GM18868 (cell line): ENCODE data around the gene LMTK2.
A peak's percentile ranks its signal among the peaks of the same experiment; 100 is the strongest.

Source experiments
- ATAC-seq: cut with Tn5 transposase; IDR thresholded peaks from one replicate; pipeline ENCODE4 v1.9.1; 2021; ENCODE audit warnings: mild to moderate bottlenecking, moderate library complexity; ENCODE audit not compliant: unreplicated experiment

Gene LMTK2

GRCh38 chr7:98135984-98136383 is 29.3 kb downstream of the LMTK2 start:
- no peak for ATAC-seq

GRCh38 chr7:98136423-98136822 is 29.8 kb downstream of the LMTK2 start:
- no peak for ATAC-seq

- ATAC-seq = no peak
Observed at GRCh38 chr7:98137134-98137825, 30.6 kb downstream of the LMTK2 start.

GRCh38 chr7:98137826-98138151 is 31.1 kb downstream of the LMTK2 start:
- ATAC-seq = peak; percentile 88

GRCh38 chr7:98138672-98139071 is 32.0 kb downstream of the LMTK2 start:
- ATAC-seq = no peak

GRCh38 chr7:98142658-98143057 is 36.0 kb downstream of the LMTK2 start:
- ATAC-seq = no peak

- ATAC-seq = no peak
Observed at GRCh38 chr7:98148607-98149006, 41.9 kb downstream of the LMTK2 start.

- no peak for ATAC-seq
Observed at GRCh38 chr7:98149116-98149692, 42.5 kb downstream of the LMTK2 start.

GRCh38 chr7:98151884-98152283 is 45.2 kb downstream of the LMTK2 start:
- ATAC-seq = no peak

- ATAC-seq = no peak
Observed at GRCh38 chr7:98156700-98157099, 50.0 kb downstream of the LMTK2 start.

GRCh38 chr7:98157761-98158160 is 51.1 kb downstream of the LMTK2 start:
- no peak for ATAC-seq

GRCh38 chr7:98162758-98163157 is 56.1 kb downstream of the LMTK2 start:
- peak; percentile 66 for ATAC-seq

- ATAC-seq = no peak
Observed at GRCh38 chr7:98163269-98163668, 56.6 kb downstream of the LMTK2 start.

GRCh38 chr7:98163704-98164494 is 57.2 kb downstream of the LMTK2 start:
- ATAC-seq = no peak

GRCh38 chr7:98165827-98166667 is 59.4 kb downstream of the LMTK2 start:
- peak; percentile 82 for ATAC-seq

- ATAC-seq = no peak
Observed at GRCh38 chr7:98166668-98166970, 60.0 kb downstream of the LMTK2 start.

- no peak for ATAC-seq
Observed at GRCh38 chr7:98167653-98168052, 61.0 kb downstream of the LMTK2 start.

GRCh38 chr7:98168181-98168903 is 61.7 kb downstream of the LMTK2 start:
- ATAC-seq = peak; percentile 66

GRCh38 chr7:98168904-98169621 is 62.4 kb downstream of the LMTK2 start:
- no peak for ATAC-seq

- ATAC-seq = no peak
Observed at GRCh38 chr7:98170966-98171365, 64.3 kb downstream of the LMTK2 start.
